Activated CD4-positive, alpha-beta memory T cell treated with anti-CD3 and anti-CD28 coated beads for 36 hours (primary cell): ENCODE data around the gene MGAT5. TPM values are rescaled to one million over a fixed set of nuclear protein-coding genes. Genes with fewer than 3 reads are reported as not detected.
"Not testable (repeated sequence)": the region's sequence is repeated elsewhere in the genome, so short reads cannot be mapped to it uniquely, and the experiment has no call there.

Source experiments
- CTCF ChIA-PET: fragments of 350-600 bp; sonication (Branson Sonifier 250); formaldehyde crosslinking; loops from one replicate; lab custom pipeline; 2021; ENCODE audit warnings: antibody characterized with exemption, inconsistent platforms; lab: Charles Lee
- POLR2A ChIA-PET: fragments of 350-600 bp; sonication (Branson Sonifier 250); formaldehyde crosslinking; loops from one replicate; lab custom pipeline; 2021; ENCODE audit warnings: antibody characterized with exemption; lab: Charles Lee
- DNase-seq: peaks from one replicate; pipeline ENCODE4 v3.0.0-alpha.2; 2020
- H3K27ac Mint-ChIP-seq: one replicate; pipeline ENCODE4 v1.8.0; 2021; ENCODE audit warnings: mixed read lengths
- H3K27me3 Mint-ChIP-seq: one replicate; pipeline ENCODE4 v1.8.0; 2021; ENCODE audit warnings: mixed read lengths
- H3K36me3 Mint-ChIP-seq: one replicate; pipeline ENCODE4 v1.8.0; 2021; ENCODE audit warnings: mixed read lengths
- H3K4me1 Mint-ChIP-seq: one replicate; pipeline ENCODE4 v1.8.0; 2021; ENCODE audit warnings: low read depth, mixed read lengths
- H3K4me3 Mint-ChIP-seq: one replicate; pipeline ENCODE4 v1.8.0; 2021; ENCODE audit warnings: mild to moderate bottlenecking, mixed read lengths
- H3K9me3 Mint-ChIP-seq: one replicate; pipeline ENCODE4 v1.8.0; 2021; ENCODE audit warnings: mixed read lengths
- intact Hi-C: fragments of 100-400 bp; cut with micrococcal nuclease; formaldehyde crosslinking; loops from one replicate; pipeline ENCODE4 v1.15.1; 2023
- total RNA-seq, 2 experiments: library from RNA; stranded (reverse); gene quantifications; one replicate each; pipeline ENCODE4 v1.2.3, GENCODE V29; 2021

Gene MGAT5
- total RNA-seq, 2 experiments from 2014 or later, result 33.6 to 38.3 TPM

- CTCF ChIA-PET, result interaction anchor here (1.0 to 4.3 kb wide), 4 partner anchors 12 to 172 kb away, joined by 3 to 17 read pairs (median 6); no protein-coding TSS in a partner anchor
- Mint-ChIP-seq H3K4me1 (peaks cover 21% of the 10 kb centered on the region), H3K27me3 (no peaks in the 10 kb centered on the region), H3K27ac (no peak overlapping the region), H3K9me3 (no peaks in the 10 kb centered on the region), H3K36me3 (peaks cover 6% of the 10 kb centered on the region), H3K4me3 (no peak overlapping the region)
- intact Hi-C loops, result loop anchor here (1.0 to 2.0 kb wide), 5 partner anchors 8 to 172 kb away; no protein-coding TSS in a partner anchor
- POLR2A ChIA-PET, result interaction anchor here (1.4 to 1.7 kb wide), 2 partner anchors 11 to 40 kb away, joined by 4 to 6 read pairs; no protein-coding TSS in a partner anchor
- DNase-seq, result peak; percentile 31
Measured at GRCh38 chr2:134290358-134290757, 36.5 kb downstream of the MGAT5 start.

DNA sequence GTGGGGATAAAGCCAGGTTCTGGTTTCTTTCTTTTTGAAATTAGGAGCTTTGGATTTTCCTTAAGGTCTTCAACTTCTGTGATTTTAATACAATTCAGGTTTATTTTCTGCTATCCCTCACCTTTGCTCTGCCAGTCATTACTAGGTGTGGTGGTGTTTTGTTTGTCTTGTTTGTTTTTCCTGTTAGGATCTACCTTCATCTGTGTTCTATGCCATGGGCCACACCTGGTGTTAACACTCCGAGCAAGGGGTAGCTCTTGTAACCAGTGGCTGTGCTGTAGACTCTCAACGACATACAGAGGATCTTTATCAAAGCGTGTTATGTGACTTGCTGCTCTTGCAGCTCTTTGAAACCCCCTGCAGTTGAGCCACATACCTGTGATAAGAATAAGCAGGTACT lies 38.6 kb downstream of the MGAT5 start:
- no peak overlapping the region for H3K4me3 Mint-ChIP-seq
- intact Hi-C loops, result no loop called here
- ChIA-PET POLR2A (no interaction called here), CTCF (no interaction called here)
- no peak overlapping the region for H3K27ac Mint-ChIP-seq
- H3K36me3 Mint-ChIP-seq, result peaks cover 11% of the 10 kb centered on the region
- no peaks in the 10 kb centered on the region for H3K9me3 Mint-ChIP-seq
- peaks cover 31% of the 10 kb centered on the region for H3K4me1 Mint-ChIP-seq
- no peaks in the 10 kb centered on the region for H3K27me3 Mint-ChIP-seq
- DNase-seq, result no peak

DNA sequence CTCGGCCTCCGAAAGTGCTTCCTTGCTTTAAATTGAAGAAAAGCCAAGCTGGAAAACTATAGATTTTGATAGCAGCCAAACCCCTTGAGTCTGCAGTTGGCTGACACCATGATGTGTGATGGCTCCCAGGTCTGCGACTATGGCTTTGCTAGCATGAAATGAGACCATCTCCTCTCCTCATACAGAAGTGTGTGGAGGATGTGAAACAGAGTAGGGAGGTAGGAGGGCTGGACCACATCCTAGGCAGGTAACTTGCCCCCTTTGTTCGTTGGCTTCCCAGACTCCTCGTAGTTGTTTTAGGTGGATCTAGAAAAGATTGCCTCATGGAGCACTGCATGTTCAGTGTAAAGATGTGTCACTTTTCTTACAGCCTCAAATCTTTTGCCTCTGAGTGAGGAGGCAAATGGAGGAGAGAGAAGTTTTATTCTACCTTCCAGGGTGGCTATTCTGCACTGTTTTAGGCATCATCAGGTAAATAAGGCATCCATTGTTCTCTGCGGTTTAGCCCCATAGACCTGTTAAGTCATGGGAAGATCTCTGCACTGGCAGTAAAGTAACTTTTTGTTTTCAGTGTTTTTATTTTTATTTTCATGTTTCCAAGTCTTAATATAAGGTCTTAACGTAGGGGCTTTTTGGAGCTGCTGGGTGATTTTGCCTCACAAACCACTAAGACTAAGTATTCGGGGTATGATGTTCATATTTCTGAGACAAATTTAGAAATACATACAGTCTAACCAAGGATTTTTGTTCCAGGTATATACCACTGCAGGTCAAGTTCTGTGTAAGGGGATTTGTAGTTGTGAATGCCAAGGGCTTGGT lies 40.1 kb downstream of the MGAT5 start:
- intact Hi-C loops, result no loop called here
- no peak overlapping the region for H3K4me3 Mint-ChIP-seq
- H3K27ac Mint-ChIP-seq, result no peak overlapping the region
- ChIA-PET POLR2A (no interaction called here), CTCF (no interaction called here)
- H3K9me3 Mint-ChIP-seq, result no peaks in the 10 kb centered on the region
- peaks cover 31% of the 10 kb centered on the region for H3K4me1 Mint-ChIP-seq
- DNase-seq, result no peak
- H3K36me3 Mint-ChIP-seq, result peaks cover 15% of the 10 kb centered on the region
- H3K27me3 Mint-ChIP-seq, result no peaks in the 10 kb centered on the region

DNA sequence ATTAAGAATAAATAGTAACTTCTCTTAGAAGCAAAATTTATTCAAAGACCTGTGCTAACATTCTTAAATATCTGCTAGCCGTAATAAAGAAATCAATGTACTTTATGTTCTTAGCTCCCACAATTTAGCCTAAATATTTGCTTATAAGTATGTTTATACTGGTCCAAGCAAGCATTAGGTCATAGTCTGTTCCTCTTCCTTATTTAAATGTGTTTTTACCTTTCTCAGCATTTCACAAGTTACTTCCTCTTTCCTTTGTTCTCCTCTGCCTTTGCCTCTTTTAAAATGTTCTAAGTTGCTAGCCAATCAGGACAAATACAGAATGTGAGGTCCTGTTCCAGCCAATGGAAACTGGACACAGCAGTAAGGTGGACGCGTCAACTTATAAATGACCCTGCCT lies 40.7 kb downstream of the MGAT5 start:
- H3K27me3 Mint-ChIP-seq, DNase-seq, H3K9me3 Mint-ChIP-seq, H3K4me3 Mint-ChIP-seq, CTCF ChIA-PET, intact Hi-C loops, POLR2A ChIA-PET, H3K27ac Mint-ChIP-seq: not testable (repeated sequence)
- peaks cover 31% of the 10 kb centered on the region for H3K4me1 Mint-ChIP-seq
- H3K36me3 Mint-ChIP-seq, result peaks cover 19% of the 10 kb centered on the region

DNA sequence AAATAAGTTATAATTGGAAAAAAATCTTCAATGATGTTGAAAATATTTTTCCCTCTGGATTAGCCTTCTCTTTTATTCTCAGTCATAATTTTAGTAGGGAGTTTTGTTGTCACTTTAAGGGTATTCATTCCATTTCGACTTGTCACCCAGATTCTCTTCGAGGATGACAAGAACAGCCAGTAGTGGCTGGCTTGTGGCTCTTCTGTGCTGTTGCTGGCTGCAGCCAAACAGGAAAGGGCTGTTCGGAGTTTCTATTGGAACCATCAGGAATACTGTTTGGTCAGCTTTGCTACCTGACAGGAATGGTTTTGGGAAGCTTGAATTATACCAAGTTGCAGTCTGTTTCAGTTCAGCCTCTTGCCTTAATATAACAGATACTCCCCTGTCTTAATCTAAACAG lies 41.6 kb downstream of the MGAT5 start:
- intact Hi-C loops, result no loop called here
- Mint-ChIP-seq H3K27ac (no peak overlapping the region), H3K4me1 (peaks cover 39% of the 10 kb centered on the region), H3K36me3 (peaks cover 20% of the 10 kb centered on the region), H3K27me3 (no peaks in the 10 kb centered on the region), H3K9me3 (no peaks in the 10 kb centered on the region), H3K4me3 (no peak overlapping the region)
- ChIA-PET POLR2A (interaction anchor here (1.2 kb wide), 1 partner anchor 175 kb away, joined by 3 read pairs; no protein-coding TSS in a partner anchor), CTCF (interaction anchor here (1.3 kb wide), 1 partner anchor 156 kb away, joined by 4 read pairs; no protein-coding TSS in a partner anchor)
- DNase-seq, result no peak

DNA sequence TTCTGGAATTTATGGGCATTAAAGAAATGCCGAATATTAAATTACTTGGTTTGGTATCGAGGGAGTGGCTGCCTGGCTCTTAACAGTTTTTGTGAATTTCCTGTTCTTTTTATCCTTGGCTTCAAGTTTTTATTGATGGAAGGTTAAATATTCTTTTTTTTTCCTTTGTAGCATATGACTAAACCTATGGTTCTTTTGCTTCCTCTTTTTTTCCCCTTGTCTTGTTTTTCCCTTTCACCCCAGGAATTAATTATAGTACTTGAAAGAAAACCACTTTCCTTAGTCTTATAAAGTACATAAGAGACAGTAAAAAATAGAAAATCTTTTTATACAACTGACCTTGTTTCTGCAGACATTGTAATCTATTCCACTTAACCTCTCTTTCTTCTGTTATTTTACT lies 42.4 kb downstream of the MGAT5 start:
- no peak for DNase-seq
- Mint-ChIP-seq H3K36me3 (peaks cover 20% of the 10 kb centered on the region), H3K27ac (no peak overlapping the region), H3K27me3 (no peaks in the 10 kb centered on the region), H3K9me3 (no peaks in the 10 kb centered on the region), H3K4me1 (peaks cover 47% of the 10 kb centered on the region), H3K4me3 (no peak overlapping the region)
- intact Hi-C loops, result no loop called here
- ChIA-PET POLR2A (no interaction called here), CTCF (interaction anchor here (1.3 kb wide), 1 partner anchor 155 kb away, joined by 4 read pairs; no protein-coding TSS in a partner anchor)

GRCh38 chr2:134299334-134299733 lies 45.5 kb downstream of the MGAT5 start:
- intact Hi-C loops, result no loop called here
- CTCF ChIA-PET, result interaction anchor here (1.5 to 1.6 kb wide), 2 partner anchors 10 to 16 kb away, joined by 4 to 7 read pairs; no protein-coding TSS in a partner anchor

DNA sequence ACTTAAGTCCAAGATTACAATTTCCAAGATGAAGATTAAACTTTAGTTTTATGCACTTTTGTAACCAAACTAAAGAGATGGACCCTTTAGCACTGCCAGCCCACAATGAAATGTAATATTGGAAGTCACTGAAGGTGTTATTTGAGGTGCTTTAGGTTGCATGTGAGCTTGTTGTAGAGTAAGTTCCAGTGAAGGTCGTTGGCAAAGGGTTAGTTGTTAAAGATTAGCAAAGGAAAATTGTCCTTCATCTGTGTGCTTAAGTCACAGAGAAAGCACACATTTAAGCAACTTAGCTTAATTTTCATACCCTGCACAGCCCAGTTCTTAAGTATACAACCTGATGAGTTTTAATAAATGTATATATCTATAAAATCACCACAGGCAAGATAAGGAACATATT lies 46.7 kb downstream of the MGAT5 start:
- no peak for DNase-seq
- intact Hi-C loops, result loop anchor here (2.0 kb wide), 1 partner anchor 20 kb away; no protein-coding TSS in a partner anchor
- Mint-ChIP-seq H3K36me3 (peaks cover 16% of the 10 kb centered on the region), H3K27me3 (no peaks in the 10 kb centered on the region), H3K27ac (no peak overlapping the region), H3K4me1 (peaks cover 54% of the 10 kb centered on the region), H3K9me3 (no peaks in the 10 kb centered on the region), H3K4me3 (no peak overlapping the region)
- POLR2A ChIA-PET, result interaction anchor here (1.5 to 1.9 kb wide), 3 partner anchors 11 to 16 kb away, joined by 3 to 6 read pairs (median 3); no protein-coding TSS in a partner anchor
- CTCF ChIA-PET, result interaction anchor here (1.0 to 2.3 kb wide), 5 partner anchors 12 to 182 kb away, joined by 3 to 10 read pairs (median 7); no protein-coding TSS in a partner anchor

More at GRCh38 chr2:134299334-134299733, 45.5 kb downstream of the MGAT5 start:
- no peak overlapping the region for H3K4me3 Mint-ChIP-seq
- H3K27ac Mint-ChIP-seq, result no peak overlapping the region
- peaks cover 16% of the 10 kb centered on the region for H3K36me3 Mint-ChIP-seq
- H3K27me3 Mint-ChIP-seq, result no peaks in the 10 kb centered on the region
- H3K4me1 Mint-ChIP-seq, result peaks cover 53% of the 10 kb centered on the region
- no peak for DNase-seq
- POLR2A ChIA-PET, result no interaction called here
- no peaks in the 10 kb centered on the region for H3K9me3 Mint-ChIP-seq

DNA sequence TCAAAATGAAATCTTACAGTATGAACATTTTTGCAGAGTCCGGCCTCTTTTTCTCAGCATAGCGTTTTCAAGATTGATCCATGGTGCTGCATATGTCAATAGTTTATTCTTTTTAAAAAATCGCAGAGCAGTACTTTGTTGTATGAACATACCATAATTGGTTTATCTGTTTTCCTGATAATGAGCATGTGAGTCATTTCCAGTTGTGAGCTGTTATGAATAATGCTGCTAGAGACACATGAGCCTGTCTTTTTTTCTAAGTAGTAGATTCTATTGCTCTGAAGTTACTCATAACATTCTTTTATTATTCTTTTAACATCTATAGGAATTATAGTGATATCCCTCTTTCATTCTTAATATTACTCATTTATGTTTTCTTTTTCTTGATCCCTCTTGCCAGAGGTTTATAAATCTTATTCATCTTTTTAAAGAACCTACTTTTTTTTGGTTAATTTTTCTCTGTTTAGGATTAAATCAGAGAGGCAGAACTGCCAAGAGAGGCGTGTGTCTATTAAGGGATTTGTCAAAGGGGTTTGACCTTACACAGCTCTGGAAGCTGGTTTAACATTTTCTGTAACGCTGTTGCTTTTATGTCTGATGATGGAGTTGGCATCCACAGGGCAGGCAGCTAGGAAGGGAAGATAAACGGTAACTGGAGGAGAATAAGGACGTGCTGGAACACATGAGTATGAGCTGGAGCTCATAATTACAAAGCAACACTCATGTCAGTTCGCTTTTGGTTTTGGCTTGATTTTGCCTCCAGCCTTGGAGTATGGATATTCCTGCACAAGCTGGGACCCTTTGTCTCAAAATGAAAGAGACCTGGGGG lies 47.4 kb downstream of the MGAT5 start:
- peaks cover 49% of the 10 kb centered on the region for H3K4me1 Mint-ChIP-seq
- no peak for DNase-seq
- POLR2A ChIA-PET, result interaction anchor here (1.4 to 1.9 kb wide), 4 partner anchors 12 to 183 kb away, joined by 3 to 6 read pairs (median 4); no protein-coding TSS in a partner anchor
- no peak overlapping the region for H3K4me3 Mint-ChIP-seq
- no peaks in the 10 kb centered on the region for H3K27me3 Mint-ChIP-seq
- intact Hi-C loops, result loop anchor here (1.0 to 2.0 kb wide), 4 partner anchors 11 to 68 kb away; no protein-coding TSS in a partner anchor
- H3K27ac Mint-ChIP-seq, result no peak overlapping the region
- H3K36me3 Mint-ChIP-seq, result peaks cover 16% of the 10 kb centered on the region
- CTCF ChIA-PET, result interaction anchor here (1.0 to 2.3 kb wide), 6 partner anchors 10 to 183 kb away, joined by 3 to 10 read pairs (median 4); no protein-coding TSS in a partner anchor
- H3K9me3 Mint-ChIP-seq, result no peaks in the 10 kb centered on the region

DNA sequence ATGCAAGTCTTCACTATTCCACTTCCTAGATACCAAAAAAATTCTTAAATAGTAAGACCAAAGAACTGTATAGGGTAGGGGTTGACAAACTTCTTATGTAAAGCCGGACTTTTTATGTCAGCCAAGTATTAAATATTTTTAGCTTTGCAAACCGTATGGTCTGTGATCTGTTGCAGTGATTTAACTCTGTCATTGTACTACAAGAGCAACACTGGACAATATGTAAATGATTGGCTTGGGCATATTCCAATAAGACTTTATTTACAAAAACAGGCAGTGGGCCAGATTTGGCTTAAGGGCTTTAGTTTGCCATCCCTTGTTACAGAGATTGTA lies 48.0 kb downstream of the MGAT5 start:
- no peak overlapping the region for H3K4me3 Mint-ChIP-seq
- H3K9me3 Mint-ChIP-seq, result no peaks in the 10 kb centered on the region
- no peak for DNase-seq
- ChIA-PET CTCF (interaction anchor here (0.6 to 2.3 kb wide), 6 partner anchors 11 to 183 kb away, joined by 3 to 10 read pairs (median 4); no protein-coding TSS in a partner anchor), POLR2A (interaction anchor here (1.4 to 1.9 kb wide), 2 partner anchors 12 to 184 kb away, joined by 5 to 6 read pairs; no protein-coding TSS in a partner anchor)
- H3K4me1 Mint-ChIP-seq, result peaks cover 45% of the 10 kb centered on the region
- H3K27me3 Mint-ChIP-seq, result no peaks in the 10 kb centered on the region
- intact Hi-C loops, result loop anchor here (1.0 to 2.0 kb wide), 4 partner anchors 12 to 69 kb away; no protein-coding TSS in a partner anchor
- no peak overlapping the region for H3K27ac Mint-ChIP-seq
- peaks cover 12% of the 10 kb centered on the region for H3K36me3 Mint-ChIP-seq

GRCh38 chr2:134304394-134305108 lies 50.7 kb downstream of the MGAT5 start:
- Mint-ChIP-seq H3K36me3 (peaks cover 8% of the 10 kb centered on the region), H3K4me1 (peaks cover 56% of the 10 kb centered on the region), H3K9me3 (peaks cover 2% of the 10 kb centered on the region), H3K27ac (no peak overlapping the region), H3K27me3 (no peaks in the 10 kb centered on the region), H3K4me3 (no peak overlapping the region)
- no peak for DNase-seq
- ChIA-PET CTCF (interaction anchor here (1.0 kb wide), 1 partner anchor 135 kb away, joined by 3 read pairs; no protein-coding TSS in a partner anchor), POLR2A (no interaction called here)
- intact Hi-C loops, result loop anchor here (5.0 kb wide), 1 partner anchor 108 kb away; no protein-coding TSS in a partner anchor
